Transverse colon (tissue), 4 donors: ENCODE measurements around the gene TSPOAP1.

Source experiments
- EP300 ChIP-seq: sonication (generic); formaldehyde crosslinking; IDR thresholded peaks from one replicate; pipeline ENCODE4 v1.6.1; 2017; ENCODE audit warnings: antibody characterized with exemption, low read depth
- POLR2AphosphoS5 ChIP-seq, 3 donors: sonication (generic); formaldehyde crosslinking; IDR thresholded peaks; one replicate each; pipeline ENCODE4 v1.6.1; 2016; ENCODE audit warnings: antibody characterized with exemption in 3 of 3
- TF ChIP-seq, protein P1 (sequence below), 5 experiments: fragments of 200-600 bp in 3 of 5; fragments of 450-650 bp in 2 of 5; sonication (generic) in 3 of 5; IDR thresholded peaks; 1 replicate in 2 of 5; 2 replicates in 3 of 5; pipeline ENCODE4 v1.5.1; 2016 to 2017; ENCODE audit warnings: antibody characterized with exemption in 5 of 5, inconsistent platforms in 3 of 5, mild to moderate bottlenecking in 2 of 5, moderate library complexity in 1 of 5

DNA sequence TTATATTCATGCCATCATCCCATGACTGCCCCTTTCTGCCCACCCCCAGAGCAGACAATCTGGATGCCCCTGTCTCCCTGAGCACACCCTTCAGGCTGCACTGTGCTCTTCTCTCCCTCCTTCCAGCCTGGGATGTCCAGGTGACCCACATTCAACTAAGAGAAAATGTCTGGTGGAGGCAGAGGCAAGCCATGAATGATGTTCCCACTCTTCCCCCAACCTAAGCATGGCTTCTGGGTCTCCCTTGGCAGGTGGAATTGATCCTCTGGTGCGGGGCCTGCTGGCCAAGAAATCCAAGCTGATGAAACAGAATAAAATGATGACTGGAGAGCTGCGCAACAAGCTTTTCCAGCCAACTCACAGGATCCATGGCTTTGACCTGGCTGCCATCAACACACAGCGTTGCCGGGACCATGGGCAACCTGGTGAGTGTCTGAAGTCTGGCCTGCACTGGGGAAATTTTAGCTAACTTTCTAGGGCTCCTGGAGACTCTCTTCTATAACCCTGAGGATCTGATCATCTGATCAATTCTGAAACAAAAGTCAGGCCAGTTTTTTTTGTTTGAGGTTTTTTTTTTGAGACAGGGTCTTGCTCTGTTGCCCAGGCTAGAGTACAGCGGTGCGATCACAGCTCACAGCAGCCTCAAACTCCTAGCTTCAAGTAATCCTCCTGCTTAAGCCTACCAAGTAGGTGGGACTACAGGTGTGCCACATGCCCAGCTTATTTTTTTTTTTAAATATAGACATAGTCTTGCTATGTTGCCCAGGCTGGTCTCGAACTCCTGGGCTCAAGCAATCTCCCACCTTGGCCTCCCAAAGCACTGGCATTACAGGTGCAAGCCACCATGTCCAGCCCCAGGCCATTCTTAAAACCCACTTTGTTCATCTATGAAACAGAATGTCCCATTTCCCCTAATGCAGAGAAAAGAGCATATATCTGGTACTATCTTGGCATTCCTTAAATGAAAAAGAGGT is 62.4 kb downstream of the TSPOAP1 start:
- TF ChIP-seq, protein P1, sequence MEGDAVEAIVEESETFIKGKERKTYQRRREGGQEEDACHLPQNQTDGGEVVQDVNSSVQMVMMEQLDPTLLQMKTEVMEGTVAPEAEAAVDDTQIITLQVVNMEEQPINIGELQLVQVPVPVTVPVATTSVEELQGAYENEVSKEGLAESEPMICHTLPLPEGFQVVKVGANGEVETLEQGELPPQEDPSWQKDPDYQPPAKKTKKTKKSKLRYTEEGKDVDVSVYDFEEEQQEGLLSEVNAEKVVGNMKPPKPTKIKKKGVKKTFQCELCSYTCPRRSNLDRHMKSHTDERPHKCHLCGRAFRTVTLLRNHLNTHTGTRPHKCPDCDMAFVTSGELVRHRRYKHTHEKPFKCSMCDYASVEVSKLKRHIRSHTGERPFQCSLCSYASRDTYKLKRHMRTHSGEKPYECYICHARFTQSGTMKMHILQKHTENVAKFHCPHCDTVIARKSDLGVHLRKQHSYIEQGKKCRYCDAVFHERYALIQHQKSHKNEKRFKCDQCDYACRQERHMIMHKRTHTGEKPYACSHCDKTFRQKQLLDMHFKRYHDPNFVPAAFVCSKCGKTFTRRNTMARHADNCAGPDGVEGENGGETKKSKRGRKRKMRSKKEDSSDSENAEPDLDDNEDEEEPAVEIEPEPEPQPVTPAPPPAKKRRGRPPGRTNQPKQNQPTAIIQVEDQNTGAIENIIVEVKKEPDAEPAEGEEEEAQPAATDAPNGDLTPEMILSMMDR (IDR thresholded peaks at IDR 0.05) = no peak
- TF ChIP-seq POLR2AphosphoS5 (IDR thresholded peaks at IDR 0.05) (no peak), EP300 (no peak)
